Smooth muscle cell (in vitro differentiated cells): ENCODE measurements around the gene CDKN1B. TPM values are rescaled to one million over a fixed set of nuclear protein-coding genes. Genes with fewer than 3 reads are reported as not detected.

Source experiments
- DNase-seq: peaks from one replicate; lab custom pipeline; 2025; ENCODE audit not compliant: unreplicated experiment; lab: John Stamatoyannopoulos, UW
- H2AFZ ChIP-seq: fragments of 200-600 bp; sonication (generic); 2 replicates; pipeline ENCODE4 v1.6.0; 2016; ENCODE audit warnings: antibody characterized with exemption, low read depth, mild to moderate bottlenecking
- H3F3A ChIP-seq: fragments of 200-600 bp; sonication (generic); 2 replicates; pipeline ENCODE4 v1.6.0; 2017; ENCODE audit warnings: antibody characterized with exemption, low read depth
- H3K27ac ChIP-seq: fragments of 200-600 bp; sonication (generic); 2 replicates; pipeline ENCODE4 v1.5.1; 2016; ENCODE audit warnings: low read depth, mild to moderate bottlenecking
- H3K27me3 ChIP-seq: fragments of 200-600 bp; sonication (generic); 2 replicates; pipeline ENCODE4 v1.6.1; 2016; ENCODE audit warnings: low read depth, mild to moderate bottlenecking
- H3K36me3 ChIP-seq: fragments of 200-600 bp; sonication (generic); 2 replicates; pipeline ENCODE4 v1.5.1; 2016; ENCODE audit warnings: low read depth
- H3K4me1 ChIP-seq: fragments of 200-600 bp; sonication (generic); 2 replicates; pipeline ENCODE4 v1.5.1; 2016; ENCODE audit warnings: low read depth
- H3K4me2 ChIP-seq: fragments of 200-600 bp; sonication (generic); 2 replicates; pipeline ENCODE4 v1.6.0; 2016; ENCODE audit warnings: mild to moderate bottlenecking
- H3K4me3 ChIP-seq: fragments of 200-600 bp; sonication (generic); 2 replicates; pipeline ENCODE4 v1.5.1; 2016; ENCODE audit warnings: mild to moderate bottlenecking
- H3K79me2 ChIP-seq: fragments of 200-600 bp; sonication (generic); 2 replicates; pipeline ENCODE4 v1.6.0; 2016; ENCODE audit warnings: low read depth, mild to moderate bottlenecking
- H3K9ac ChIP-seq: fragments of 200-600 bp; sonication (generic); 2 replicates; pipeline ENCODE4 v1.6.0; 2016; ENCODE audit warnings: low read depth
- H3K9me3 ChIP-seq: fragments of 200-600 bp; sonication (generic); replicated peaks from 2 replicates; pipeline ENCODE4 v1.5.1; 2016; ENCODE audit warnings: low read depth
- H4K20me1 ChIP-seq: fragments of 200-600 bp; sonication (generic); 2 replicates; pipeline ENCODE4 v1.6.0; 2016; ENCODE audit warnings: low read depth
- WGBS: methylation state at CpG from one replicate; pipeline ENCODE4 v1.1.7; 2016; ENCODE audit warnings: low lambda C conversion rate; 5-methylcytosine and 5-hydroxymethylcytosine counted together
- polyA plus RNA-seq: library from polyadenylated mRNA; unstranded; fragments of >200 nt; fragmentation: Nextera tagmentation; extraction: Ambion mirVana; gene quantifications from 2 replicates; pipeline ENCODE4 v1.2.1, GENCODE V29; 2016
- total RNA-seq: library from RNA; depleted of rRNA; stranded (reverse); fragments of >200 nt; gene quantifications from 2 replicates; pipeline ENCODE4 v1.2.3, GENCODE V29; 2014
- TF ChIP-seq, protein P1 (sequence below): fragments of 200-600 bp; sonication (generic); IDR thresholded peaks from 2 replicates; pipeline ENCODE4 v1.5.1; 2017; ENCODE audit warnings: borderline replicate concordance, mild to moderate bottlenecking, antibody characterized with exemption; ENCODE audit not compliant: insufficient read depth, poor library complexity, severe bottlenecking

CDKN1B gene
- total and polyA plus RNA-seq, 2 experiments from 2014 or later = 3.0 to 17.4 TPM

DNA sequence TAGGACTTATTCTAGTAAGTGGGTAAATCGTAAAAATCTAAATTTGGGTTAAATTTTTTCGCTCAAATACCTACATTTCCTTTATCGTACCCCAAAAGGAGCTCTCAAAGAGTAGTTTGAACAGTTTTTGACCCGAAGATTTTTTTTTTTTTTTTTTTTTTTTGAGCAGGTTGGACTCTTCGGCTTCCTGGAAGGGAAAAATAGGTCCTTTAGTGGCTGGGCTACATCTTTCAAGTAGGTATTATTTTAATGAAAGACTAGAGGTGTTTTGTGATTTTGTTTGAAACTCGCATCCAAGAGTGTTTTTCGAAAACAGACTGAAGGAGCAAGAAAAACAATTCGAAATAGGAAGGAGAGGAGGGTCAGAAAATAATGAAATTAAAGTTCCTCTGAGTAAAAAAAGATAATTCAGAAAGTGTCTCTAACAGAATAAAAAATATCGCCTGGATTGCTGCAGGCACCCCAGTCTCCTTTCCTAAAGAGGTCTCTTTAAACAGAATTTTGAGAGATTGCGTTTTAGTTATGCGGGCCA is 6.0 kb downstream of the CDKN1B start:
- WGBS = 41% methylated on average over 11 of the region's 11 CpGs
- no peak overlapping the region for H3K9ac ChIP-seq
- H3K4me3 ChIP-seq = peak overlapping the region; percentile 84
- H4K20me1 ChIP-seq = peaks cover 19% of the 10 kb centered on the region
- no peaks in the 10 kb centered on the region for H3K27me3 ChIP-seq
- H3K79me2 ChIP-seq = peaks cover 30% of the 10 kb centered on the region
- H3K36me3 ChIP-seq = no peaks in the 10 kb centered on the region
- peak overlapping the region; percentile 99 for H3K4me2 ChIP-seq
- DNase-seq = no peak
- peak overlapping the region; percentile 8 for H3K27ac ChIP-seq
- peaks cover 32% of the 10 kb centered on the region for H3F3A ChIP-seq
- peaks cover 41% of the 10 kb centered on the region for H3K4me1 ChIP-seq
- H2AFZ ChIP-seq = peak overlapping the region; percentile 90
- TF ChIP-seq, protein P1, sequence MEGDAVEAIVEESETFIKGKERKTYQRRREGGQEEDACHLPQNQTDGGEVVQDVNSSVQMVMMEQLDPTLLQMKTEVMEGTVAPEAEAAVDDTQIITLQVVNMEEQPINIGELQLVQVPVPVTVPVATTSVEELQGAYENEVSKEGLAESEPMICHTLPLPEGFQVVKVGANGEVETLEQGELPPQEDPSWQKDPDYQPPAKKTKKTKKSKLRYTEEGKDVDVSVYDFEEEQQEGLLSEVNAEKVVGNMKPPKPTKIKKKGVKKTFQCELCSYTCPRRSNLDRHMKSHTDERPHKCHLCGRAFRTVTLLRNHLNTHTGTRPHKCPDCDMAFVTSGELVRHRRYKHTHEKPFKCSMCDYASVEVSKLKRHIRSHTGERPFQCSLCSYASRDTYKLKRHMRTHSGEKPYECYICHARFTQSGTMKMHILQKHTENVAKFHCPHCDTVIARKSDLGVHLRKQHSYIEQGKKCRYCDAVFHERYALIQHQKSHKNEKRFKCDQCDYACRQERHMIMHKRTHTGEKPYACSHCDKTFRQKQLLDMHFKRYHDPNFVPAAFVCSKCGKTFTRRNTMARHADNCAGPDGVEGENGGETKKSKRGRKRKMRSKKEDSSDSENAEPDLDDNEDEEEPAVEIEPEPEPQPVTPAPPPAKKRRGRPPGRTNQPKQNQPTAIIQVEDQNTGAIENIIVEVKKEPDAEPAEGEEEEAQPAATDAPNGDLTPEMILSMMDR = no peak
- H3K9me3 ChIP-seq = no peaks in the 10 kb centered on the region

DNA sequence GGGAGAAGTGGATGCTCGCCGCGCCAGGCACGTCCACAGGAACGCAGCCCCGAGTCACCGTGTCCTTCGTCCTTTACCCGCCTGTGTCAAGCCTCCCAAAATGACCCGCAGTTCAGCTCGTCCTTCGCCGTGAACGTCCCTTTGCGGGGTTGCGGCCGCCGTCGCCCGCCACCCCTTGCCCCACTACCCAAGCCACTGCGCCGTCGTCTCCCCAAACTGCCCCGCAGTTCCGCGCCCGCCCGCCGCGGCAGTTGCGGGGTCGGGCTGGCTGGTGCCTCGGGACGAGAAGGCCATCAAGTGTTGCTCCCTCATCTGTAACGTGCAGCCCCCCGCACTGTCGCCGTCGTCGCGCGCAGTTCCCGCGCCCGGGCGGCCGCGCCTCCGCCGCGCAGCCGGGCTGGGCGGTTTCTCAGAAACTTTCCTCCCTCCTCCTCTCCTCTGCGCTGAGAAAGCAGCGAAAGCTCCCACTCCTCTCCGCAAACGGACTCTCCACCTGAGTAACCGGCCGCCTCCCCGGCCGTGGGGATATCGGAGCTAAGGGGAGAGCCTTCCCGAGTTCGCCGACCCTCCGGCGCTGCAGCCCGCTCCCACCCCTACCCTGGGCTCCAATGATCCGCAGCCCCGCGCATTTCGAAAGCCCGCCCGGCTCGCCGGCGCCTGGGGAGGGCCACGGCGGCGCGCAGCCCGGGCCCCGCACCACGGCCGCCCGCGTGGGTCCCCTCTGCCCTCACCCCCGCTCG is 6.7 kb downstream of the CDKN1B start:
- peak overlapping the region; percentile 8 for H3K27ac ChIP-seq
- under 1% methylated on average over 68 of the region's 89 CpGs for WGBS
- peaks cover 39% of the 10 kb centered on the region for H3K4me1 ChIP-seq
- peak overlapping the region; percentile 17 for H3K9ac ChIP-seq
- DNase-seq = no peak
- no peaks in the 10 kb centered on the region for H3K27me3 ChIP-seq
- TF ChIP-seq, protein P1 = no peak
- no peaks in the 10 kb centered on the region for H3K9me3 ChIP-seq
- peaks cover 32% of the 10 kb centered on the region for H3F3A ChIP-seq
- peak overlapping the region; percentile 99 for H3K4me2 ChIP-seq
- H4K20me1 ChIP-seq = peaks cover 13% of the 10 kb centered on the region
- H3K36me3 ChIP-seq = no peaks in the 10 kb centered on the region
- peaks cover 23% of the 10 kb centered on the region for H3K79me2 ChIP-seq
- H3K4me3 ChIP-seq = peak overlapping the region; percentile 84
- H2AFZ ChIP-seq = peak overlapping the region; percentile 90

DNA sequence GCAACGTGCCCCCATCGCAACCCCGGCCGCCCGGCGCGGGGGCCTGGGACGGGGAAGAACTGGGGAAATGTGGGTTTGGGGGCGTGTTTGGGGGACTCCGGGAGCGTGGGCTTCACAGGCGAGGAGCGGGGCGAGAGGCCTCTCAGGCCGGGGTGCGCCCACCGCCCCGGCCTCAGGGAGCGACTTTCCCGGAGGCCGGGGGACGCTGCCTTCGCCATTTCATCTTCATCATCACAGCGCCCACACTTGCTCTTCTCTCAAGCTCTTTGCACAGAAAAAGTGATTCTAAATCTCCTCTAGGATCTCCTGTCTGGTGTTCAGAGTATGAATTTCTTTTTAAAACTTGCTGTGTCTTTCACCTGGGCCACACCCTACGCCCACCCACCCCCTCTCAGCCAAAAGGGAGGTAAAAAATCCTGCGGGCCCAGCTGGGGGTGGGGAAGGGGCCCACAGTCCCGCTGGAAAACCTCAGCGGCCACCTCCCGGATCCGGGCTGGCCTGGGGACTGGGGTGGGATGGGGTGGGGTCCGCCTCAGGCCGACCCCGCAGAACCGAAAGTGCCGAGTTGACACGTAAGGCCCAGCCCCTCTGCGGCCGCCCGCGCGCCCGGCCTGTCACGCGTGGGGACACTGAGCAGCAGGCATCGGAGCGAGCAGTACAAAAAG is 7.4 kb downstream of the CDKN1B start:
- WGBS = 1% methylated on average over 23 of the region's 46 CpGs
- Histone ChIP-seq H3F3A (peaks cover 32% of the 10 kb centered on the region), H4K20me1 (peaks cover 6% of the 10 kb centered on the region), H3K9me3 (no peaks in the 10 kb centered on the region), H3K4me3 (peak overlapping the region; percentile 84), H3K79me2 (peaks cover 16% of the 10 kb centered on the region), H3K27ac (peak overlapping the region; percentile 78), H3K9ac (peak overlapping the region; percentile 59), H3K4me2 (peak overlapping the region; percentile 99), H3K27me3 (no peaks in the 10 kb centered on the region), H3K36me3 (no peaks in the 10 kb centered on the region), H2AFZ (peak overlapping the region; percentile 90), H3K4me1 (peaks cover 32% of the 10 kb centered on the region)
- DNase-seq = no peak
- TF ChIP-seq, protein P1 = no peak
